ENCODE data around the gene ZNF132. TPM values are rescaled to one million over a fixed set of nuclear protein-coding genes. Genes with fewer than 3 reads are reported as not detected.

The ZNF132 gene
- total RNA-seq, 1 experiment from 2014 or later = 2.6 TPM

- TF ChIP-seq ERG (CRISPR knock-in tag; IDR thresholded peaks at IDR 0.05) (no peak), IRF2 (CRISPR knock-in tag; IDR thresholded peaks at IDR 0.05; ENCODE audit: borderline replicate concordance, low read depth) (no peak), OVOL2 (CRISPR knock-in tag; IDR thresholded peaks at IDR 0.05; ENCODE audit: borderline replicate concordance) (no peak), ZBTB43 (CRISPR knock-in tag; IDR thresholded peaks at IDR 0.05) (no peak), ELF4 (CRISPR knock-in tag; IDR thresholded peaks at IDR 0.05; ENCODE audit: low read depth) (no peak), ZNF423 (CRISPR knock-in tag; IDR thresholded peaks at IDR 0.05) (no peak), FOXK1 (CRISPR knock-in tag; IDR thresholded peaks at IDR 0.05) (no peak), AFF4 (CRISPR knock-in tag; IDR thresholded peaks at IDR 0.05; ENCODE audit: borderline replicate concordance) (no peak), STAT6 (CRISPR knock-in tag; conservative IDR thresholded peaks at IDR 0.05; ENCODE audit: low read depth) (no peak)
Measured at GRCh38 chr19:58393725-58394033, 46.3 kb downstream of the ZNF132 start (continued).

GRCh38 chr19:58392945-58393724 is 46.8 kb downstream of the ZNF132 start:
- CTCF ChIA-PET = no interaction called here
- no peak overlapping the region for H3K4me3 Mint-ChIP-seq

More at GRCh38 chr19:58392945-58393724, 46.8 kb downstream of the ZNF132 start:
- H3K36me3 Mint-ChIP-seq = peaks cover 52% of the 10 kb centered on the region
- POLR2A ChIA-PET = no interaction called here
- DNase-seq (ENCODE audit: low spot score) (no peak), ATAC-seq (no peak)
- H3K9me3 Mint-ChIP-seq = no peaks in the 10 kb centered on the region
- H3K27ac Mint-ChIP-seq = peak overlapping the region; percentile 57; the same call in 1 of the 2 replicates
- peaks cover 19% of the 10 kb centered on the region for H3K27me3 Mint-ChIP-seq (ENCODE audit: low read depth)
- no peak for TF ChIP-seq TCF7 (CRISPR knock-in tag; IDR thresholded peaks at IDR 0.05; ENCODE audit: low read depth)
- no peak for TF ChIP-seq ZNF396 (CRISPR knock-in tag; IDR thresholded peaks at IDR 0.05; ENCODE audit: borderline replicate concordance)
- TF ChIP-seq PRRX2 (CRISPR knock-in tag; IDR thresholded peaks at IDR 0.05) = no peak
- TF ChIP-seq ERG (CRISPR knock-in tag; IDR thresholded peaks at IDR 0.05) = no peak
- no peak for TF ChIP-seq ZNF121 (CRISPR knock-in tag; IDR thresholded peaks at IDR 0.05)
- TF ChIP-seq ZNF138 (CRISPR knock-in tag; conservative IDR thresholded peaks at IDR 0.05) = no peak
- TF ChIP-seq ZNF317 (CRISPR knock-in tag; IDR thresholded peaks at IDR 0.05; ENCODE audit: borderline replicate concordance, low read depth) = no peak
- TF ChIP-seq TP53 (CRISPR knock-in tag; IDR thresholded peaks at IDR 0.05) = no peak
- TF ChIP-seq ESRRA (CRISPR knock-in tag; IDR thresholded peaks at IDR 0.05; ENCODE audit: borderline replicate concordance) = no peak
- no peak for TF ChIP-seq ZBTB21 (CRISPR knock-in tag; IDR thresholded peaks at IDR 0.05; ENCODE audit: borderline replicate concordance)
- H3K4me1 Mint-ChIP-seq = peaks cover 20% of the 10 kb centered on the region
